Measurements from ENCODE around the gene CDK5RAP3.
"Not testable (repeated sequence)": the region's sequence is repeated elsewhere in the genome, so short reads cannot be mapped to it uniquely, and the experiment has no call there.

The CDK5RAP3 gene

GRCh38 chr17:47975189-47975822 is 4.4 kb downstream of the CDK5RAP3 start:
- no peak for DNase-seq (ENCODE audit: low read depth in 2 of 2)

GRCh38 chr17:47975823-47976205 is 4.9 kb downstream of the CDK5RAP3 start:
- DNase-seq (ENCODE audit: low read depth in 2 of 2) = no peak

GRCh38 chr17:47978324-47978723 is 7.4 kb downstream of the CDK5RAP3 start:
- DNase-seq (ENCODE audit: low read depth in 2 of 2) = peak in 1 of 2 donors; percentile 25

- no peak for DNase-seq (ENCODE audit: low read depth in 2 of 2)
Observed at GRCh38 chr17:47980541-47980940, 9.6 kb downstream of the CDK5RAP3 start.

- no peak for DNase-seq (ENCODE audit: low read depth in 2 of 2)
Observed at GRCh38 chr17:47981462-47981861, 10.5 kb downstream of the CDK5RAP3 start.

- no peak for DNase-seq (ENCODE audit: low read depth in 2 of 2)
Observed at GRCh38 chr17:47982091-47982617, 11.2 kb downstream of the CDK5RAP3 start.

- no peak for DNase-seq (ENCODE audit: low read depth in 2 of 2)
Observed at GRCh38 chr17:47982645-47983390, 11.9 kb downstream of the CDK5RAP3 start.

GRCh38 chr17:47983492-47984223 is 12.7 kb downstream of the CDK5RAP3 start:
- DNase-seq (ENCODE audit: low read depth in 2 of 2) = no peak

- no peak for DNase-seq (ENCODE audit: low read depth in 2 of 2)
Observed at GRCh38 chr17:47986520-47986919, 15.6 kb downstream of the CDK5RAP3 start.

GRCh38 chr17:47987240-47987835 is 16.4 kb downstream of the CDK5RAP3 start:
- DNase-seq (ENCODE audit: low read depth in 2 of 2) = no peak

- not testable (repeated sequence) for DNase-seq (ENCODE audit: low read depth in 2 of 2)
Observed at GRCh38 chr17:47988445-47988844, 17.5 kb downstream of the CDK5RAP3 start.

- no peak for DNase-seq (ENCODE audit: low read depth in 2 of 2)
Observed at GRCh38 chr17:47989159-47989558, 18.2 kb downstream of the CDK5RAP3 start.

GRCh38 chr17:47989700-47990099 is 18.8 kb downstream of the CDK5RAP3 start:
- no peak for DNase-seq (ENCODE audit: low read depth in 2 of 2)

- DNase-seq (ENCODE audit: low read depth in 2 of 2) = no peak
Observed at GRCh38 chr17:47990962-47991731, 20.2 kb downstream of the CDK5RAP3 start.

GRCh38 chr17:47992216-47992615 is 21.3 kb downstream of the CDK5RAP3 start:
- DNase-seq (ENCODE audit: low read depth in 2 of 2) = no peak

- DNase-seq (ENCODE audit: low read depth in 2 of 2) = no peak
Observed at GRCh38 chr17:47993031-47993564, 22.2 kb downstream of the CDK5RAP3 start.

- no peak for DNase-seq (ENCODE audit: low read depth in 2 of 2)
Observed at GRCh38 chr17:47993964-47994363, 23.1 kb downstream of the CDK5RAP3 start.

- no peak for DNase-seq (ENCODE audit: low read depth in 2 of 2)
Observed at GRCh38 chr17:47994724-47995123, 23.8 kb downstream of the CDK5RAP3 start.

GRCh38 chr17:47995241-47995935 is 24.5 kb downstream of the CDK5RAP3 start:
- DNase-seq (ENCODE audit: low read depth in 2 of 2) = no peak

GRCh38 chr17:47996201-47996600 is 25.3 kb downstream of the CDK5RAP3 start:
- no peak for DNase-seq (ENCODE audit: low read depth in 2 of 2)
